NCI-H2029 (cell line): ENCODE data around the gene CHTOP.

ENCODE experiments used
- DNase-seq: peaks from one replicate; lab custom pipeline; 2025; lab: John Stamatoyannopoulos, UW

Gene CHTOP

GRCh38 chr1:153693466-153693865 lies 59.6 kb downstream of the CHTOP start:
- DNase-seq: no peak
